ENCODE measurements around the gene NCOA3.

The NCOA3 gene

GRCh38 chr20:47600967-47601547 lies 99.4 kb downstream of the NCOA3 start:
- DNase-seq = no peak

GRCh38 chr20:47603260-47603659 lies 101.6 kb downstream of the NCOA3 start:
- no peak for DNase-seq

- DNase-seq = no peak
Measured at GRCh38 chr20:47605673-47606413, 104.2 kb downstream of the NCOA3 start.

- DNase-seq = no peak
Measured at GRCh38 chr20:47606414-47606982, 104.8 kb downstream of the NCOA3 start.

GRCh38 chr20:47606983-47607613 lies 105.4 kb downstream of the NCOA3 start:
- no peak for DNase-seq

GRCh38 chr20:47609001-47609400 lies 107.3 kb downstream of the NCOA3 start:
- no peak for DNase-seq

- DNase-seq = peak; percentile 68
Measured at GRCh38 chr20:47610247-47610944, 108.7 kb downstream of the NCOA3 start.

- no peak for DNase-seq
Measured at GRCh38 chr20:47610945-47611250, 109.2 kb downstream of the NCOA3 start.

- DNase-seq = no peak
Measured at GRCh38 chr20:47611785-47612184, 110.1 kb downstream of the NCOA3 start.

GRCh38 chr20:47612670-47613069 lies 111.0 kb downstream of the NCOA3 start:
- DNase-seq = no peak

- DNase-seq = no peak
Measured at GRCh38 chr20:47614703-47615309, 113.1 kb downstream of the NCOA3 start.

- no peak for DNase-seq
Measured at GRCh38 chr20:47618479-47618878, 116.8 kb downstream of the NCOA3 start.

GRCh38 chr20:47620808-47621805 lies 119.4 kb downstream of the NCOA3 start:
- no peak for DNase-seq

GRCh38 chr20:47622118-47622665 lies 120.5 kb downstream of the NCOA3 start:
- no peak for DNase-seq

GRCh38 chr20:47623206-47623605 lies 121.5 kb downstream of the NCOA3 start:
- DNase-seq = no peak

GRCh38 chr20:47627540-47627939 lies 125.9 kb downstream of the NCOA3 start:
- DNase-seq = no peak

- no peak for DNase-seq
Measured at GRCh38 chr20:47629907-47630306, 128.2 kb downstream of the NCOA3 start.

- DNase-seq = no peak
Measured at GRCh38 chr20:47631078-47631477, 129.4 kb downstream of the NCOA3 start.

GRCh38 chr20:47635256-47635655 lies 133.6 kb downstream of the NCOA3 start:
- DNase-seq = no peak

- no peak for DNase-seq
Measured at GRCh38 chr20:47638851-47639250, 137.2 kb downstream of the NCOA3 start.

GRCh38 chr20:47642118-47642517 lies 140.4 kb downstream of the NCOA3 start:
- no peak for DNase-seq

Measured in activated naive CD4-positive, alpha-beta T cell treated with anti-CD3 and anti-CD28 coated beads, Interleukin-2, amount 50 U/mL, for 16 hours (primary cell).